Cerebellar nuclear complex (tissue), 1 donor: ENCODE results near the gene MTCH1.

ENCODE experiments used
- DNase-seq, 2 experiments: peaks; one replicate each; lab custom pipeline; 2025; lab: John Stamatoyannopoulos, UW

Gene MTCH1

DNA sequence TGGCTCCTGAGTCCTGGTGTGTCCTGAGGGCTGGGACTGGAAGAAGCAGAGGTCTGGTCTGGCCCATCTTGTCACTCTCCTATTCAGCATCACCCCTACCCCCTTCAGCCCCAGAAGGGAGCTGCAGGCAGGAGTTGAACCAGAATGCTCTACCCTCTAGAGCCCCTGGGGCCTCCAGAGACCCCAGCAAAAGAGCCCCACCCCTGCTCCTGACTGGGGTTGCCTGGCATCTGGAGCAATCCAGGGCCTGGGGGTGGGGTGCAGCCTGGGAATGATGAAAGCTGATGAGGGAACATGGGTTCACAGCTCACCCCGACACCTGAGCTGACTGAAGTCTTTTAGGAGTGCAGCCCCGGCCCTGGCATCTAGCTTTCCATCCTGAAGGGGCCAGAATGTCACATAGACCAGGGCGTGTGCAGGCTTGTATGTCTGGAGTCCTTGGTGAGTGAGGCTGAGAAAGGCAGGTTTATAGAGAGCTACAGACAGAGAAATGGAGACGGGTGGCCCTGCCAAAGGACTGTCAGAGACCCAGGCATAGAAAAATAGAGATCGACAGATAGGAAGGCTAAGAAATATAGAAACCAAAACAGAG, 31.7 kb upstream of the MTCH1 start:
- DNase-seq: no peak

DNA sequence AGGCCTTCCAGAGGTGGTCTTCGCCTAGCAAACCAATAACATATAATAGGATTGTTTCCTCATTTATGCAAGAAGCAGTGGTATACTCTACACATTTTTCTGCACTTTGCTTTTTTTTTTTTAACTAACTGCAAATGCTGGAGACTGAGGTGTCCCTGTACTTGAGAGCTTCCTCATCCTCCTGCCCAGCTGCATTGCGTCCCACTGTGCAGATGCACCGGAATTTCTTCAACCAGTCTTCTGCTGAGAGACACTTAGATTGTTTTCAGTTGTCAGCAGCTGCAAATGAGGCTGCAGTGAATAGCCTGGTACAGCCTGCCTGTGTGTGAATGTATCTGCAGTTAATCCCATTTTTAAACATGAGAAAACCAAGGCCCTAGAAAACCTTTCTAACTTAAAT, 31.0 kb upstream of the MTCH1 start:
- DNase-seq: no peak

- DNase-seq: no peak
These were observed 29.5 kb upstream of the MTCH1 start for GRCh38 chr6:37015532-37015931.

DNA sequence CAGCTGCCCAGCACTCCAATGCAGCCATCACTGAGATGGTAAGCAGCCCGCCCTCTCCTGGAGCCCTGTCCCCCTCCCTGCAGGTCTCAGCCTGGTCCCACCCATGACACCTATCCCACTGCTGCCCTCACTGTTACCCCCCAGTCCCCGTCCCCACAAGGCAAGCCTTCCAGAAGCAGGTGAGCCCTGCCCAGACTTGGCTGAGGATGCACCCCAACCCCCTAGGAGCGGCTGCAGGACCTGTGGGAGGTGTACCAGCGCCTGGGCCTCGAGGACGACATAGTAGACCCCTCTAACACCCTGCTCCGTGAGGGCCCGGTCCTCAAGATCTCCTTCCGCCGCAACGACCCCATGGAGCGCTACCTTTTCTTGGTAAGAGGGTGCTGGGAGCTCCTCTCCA, 28.7 kb upstream of the MTCH1 start:
- DNase-seq: no peak

DNA sequence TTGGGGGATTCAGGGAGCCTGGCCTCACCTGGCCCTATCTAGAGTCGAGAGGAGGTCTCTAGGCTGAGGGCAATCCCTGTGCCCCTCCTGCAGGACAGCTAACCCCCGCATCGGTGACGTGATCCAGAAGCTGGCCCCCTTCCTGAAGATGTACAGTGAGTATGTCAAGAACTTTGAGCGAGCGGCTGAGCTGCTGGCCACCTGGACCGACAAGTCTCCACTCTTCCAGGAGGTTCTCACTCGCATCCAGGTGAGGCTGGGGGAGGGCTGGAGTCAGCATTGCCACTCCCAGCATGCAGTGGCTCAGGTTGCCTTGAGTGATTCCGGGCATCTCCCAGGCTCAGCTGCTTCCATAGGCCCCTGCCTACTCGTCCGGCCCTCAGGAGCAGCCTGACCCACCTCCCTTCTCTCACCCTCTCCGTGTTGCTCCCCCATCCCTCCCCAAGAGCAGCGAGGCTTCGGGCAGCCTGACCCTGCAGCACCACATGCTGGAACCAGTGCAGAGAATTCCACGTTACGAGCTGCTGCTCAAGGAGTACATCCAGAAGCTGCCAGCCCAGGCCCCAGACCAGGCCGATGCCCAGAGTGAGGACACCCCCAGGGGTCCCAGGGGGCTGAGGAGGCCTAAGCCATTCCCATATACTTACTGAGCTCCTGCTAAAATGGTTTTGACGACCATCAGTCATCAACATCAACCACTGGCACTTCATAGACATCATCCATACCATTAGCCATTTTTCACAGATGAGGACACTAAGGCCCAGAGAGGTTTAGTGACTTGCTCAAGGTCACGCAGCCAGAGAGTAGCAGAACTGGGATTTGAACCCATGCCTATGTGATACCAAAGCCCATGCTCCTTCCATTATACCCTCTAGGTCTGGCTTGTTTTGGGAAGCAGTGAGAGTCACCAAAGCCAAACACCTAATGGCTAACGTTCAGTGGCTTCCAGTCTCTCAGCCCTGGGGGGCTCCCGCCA, 27.8 kb upstream of the MTCH1 start:
- no peak for DNase-seq

- no peak for DNase-seq
These were observed 25.8 kb upstream of the MTCH1 start for GRCh38 chr6:37011656-37012378.

DNA sequence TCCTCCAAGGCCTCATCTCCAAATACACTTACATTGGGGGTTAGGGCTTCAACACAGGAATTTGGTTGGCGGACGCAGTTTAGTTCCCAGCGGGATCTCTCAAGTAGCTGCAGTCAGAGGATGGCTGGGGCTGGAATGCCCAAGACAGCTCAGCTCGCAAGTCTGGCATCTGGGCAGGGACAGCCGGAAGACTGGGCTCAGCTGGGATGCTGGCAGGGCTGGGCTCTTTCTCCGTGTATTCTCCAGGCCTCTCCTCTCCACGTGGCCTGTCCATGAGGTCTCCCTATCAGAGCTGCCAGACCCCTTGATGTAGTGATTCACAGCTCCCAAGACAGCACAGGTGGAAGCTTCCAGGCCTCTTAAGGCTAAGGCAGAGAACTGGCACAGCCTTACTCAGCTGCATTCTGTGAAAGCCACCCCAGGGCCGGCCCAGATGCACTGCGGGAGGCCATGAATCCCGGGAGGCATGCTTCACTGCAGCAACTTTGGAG, 24.5 kb upstream of the MTCH1 start:
- no peak for DNase-seq

DNA sequence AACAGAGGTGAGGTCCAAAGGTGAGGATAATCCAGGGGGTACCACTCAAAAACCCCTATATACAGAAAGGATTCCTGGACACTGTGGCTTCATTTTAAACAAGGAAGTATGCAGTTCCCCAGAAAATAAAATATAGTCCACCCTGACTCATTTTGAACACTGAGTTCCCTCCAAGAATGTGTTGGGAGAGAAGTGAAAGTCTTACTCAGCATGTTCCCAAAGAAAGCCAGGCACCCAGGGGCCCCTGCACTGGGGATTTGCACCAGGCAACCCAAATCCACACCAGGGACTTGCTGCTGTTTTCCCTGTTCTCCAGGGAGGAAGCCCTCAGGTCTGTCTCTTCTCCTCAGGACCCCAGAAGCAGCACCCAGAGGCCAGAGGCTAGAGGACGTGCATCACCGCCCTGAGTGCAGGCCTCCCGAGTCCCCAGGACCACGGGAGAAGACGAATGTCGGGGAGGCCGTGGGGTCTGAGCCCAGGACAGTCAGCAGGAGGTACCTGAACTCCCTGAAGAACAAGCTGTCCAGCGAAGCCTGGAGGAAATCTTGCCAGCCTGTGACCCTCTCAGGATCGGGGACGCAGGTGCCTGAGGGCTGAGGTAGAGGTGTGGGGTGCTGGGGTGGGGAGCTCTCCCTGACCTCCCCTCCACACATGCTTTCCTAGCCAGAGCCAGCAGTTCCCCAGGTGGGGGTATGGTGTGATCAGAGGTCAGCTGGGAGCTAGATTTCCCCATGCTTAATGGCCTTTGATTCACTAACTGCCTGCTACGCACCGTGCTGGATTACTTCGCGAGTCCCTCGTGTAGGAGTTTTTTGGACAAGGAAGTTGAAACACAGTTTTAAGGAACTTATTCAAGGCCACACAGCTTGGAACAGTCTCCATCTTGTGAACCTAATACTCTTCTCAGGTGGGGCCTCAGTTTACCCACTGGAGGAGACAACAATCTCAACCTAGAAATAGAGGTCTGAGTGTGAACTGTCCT, 22.8 kb upstream of the MTCH1 start:
- DNase-seq: no peak

DNA sequence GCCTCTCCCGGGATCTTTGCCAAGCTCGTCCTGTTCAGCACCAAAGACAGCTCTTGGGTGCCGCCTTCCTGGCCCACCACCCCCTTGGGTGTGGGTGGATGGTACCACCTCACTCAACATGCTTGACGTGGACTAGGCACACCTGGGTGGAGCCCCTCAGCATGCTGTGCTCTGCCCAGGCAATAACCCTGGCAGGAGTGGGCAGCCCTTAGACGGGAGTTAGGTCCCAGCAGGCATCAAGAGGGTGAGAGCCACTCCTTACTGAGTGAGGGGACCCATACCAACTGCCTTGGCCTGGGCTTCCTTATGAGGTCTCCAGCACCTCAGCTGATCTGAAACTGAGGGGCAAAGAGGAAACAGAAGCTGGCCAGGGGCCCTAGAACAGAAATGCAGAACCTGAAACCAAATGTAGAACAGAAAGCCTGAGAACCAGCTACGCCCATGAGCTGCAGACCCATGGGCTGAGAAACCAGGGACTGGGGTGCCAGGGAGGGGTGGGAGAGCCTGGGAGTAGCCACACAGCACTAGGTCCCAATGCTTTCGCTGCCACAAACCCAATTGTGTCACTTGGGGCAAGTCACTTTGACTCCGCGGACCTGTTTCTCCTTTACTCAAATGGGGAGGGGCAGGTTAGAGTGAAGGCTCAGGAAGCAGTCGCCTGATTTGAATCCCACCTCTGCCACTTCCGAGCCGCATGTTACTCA, 21.5 kb upstream of the MTCH1 start:
- DNase-seq: no peak

DNA sequence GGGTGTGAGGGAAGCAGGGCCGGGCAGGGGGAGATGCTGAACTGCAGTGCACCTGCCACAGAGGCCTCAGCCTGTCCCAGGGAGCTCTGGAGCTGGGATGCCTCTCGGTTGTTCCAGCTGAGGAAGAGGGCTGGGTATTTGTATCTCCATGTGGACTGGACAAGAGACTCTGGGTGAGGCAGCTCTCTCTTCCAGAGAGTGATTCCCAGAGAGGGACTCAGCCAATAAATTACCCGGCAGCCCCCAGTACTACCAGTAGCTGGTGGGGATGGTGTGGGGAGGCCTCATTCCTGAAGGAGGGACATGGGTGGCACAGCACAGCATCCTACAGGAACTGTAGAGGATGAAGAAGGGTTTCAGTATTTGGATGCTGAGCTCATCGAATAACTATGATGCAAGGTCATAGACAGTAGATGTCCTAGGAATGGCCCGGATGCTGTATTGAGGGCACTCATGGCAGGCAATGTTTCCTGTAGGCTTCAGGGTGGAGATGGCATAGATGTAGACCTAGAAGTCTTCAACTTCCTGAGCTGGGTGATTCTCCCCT, 20.9 kb upstream of the MTCH1 start:
- no peak for DNase-seq

- no peak for DNase-seq
These were observed 20.0 kb upstream of the MTCH1 start for GRCh38 chr6:37005827-37006567.

- no peak for DNase-seq
These were observed 19.2 kb upstream of the MTCH1 start, which contains the start of gene FGD2 for GRCh38 chr6:37005061-37005810. TSS of gene FGD2 (plus strand) at chr6:37005655. CDS start at chr6:37005818, 163 bp downstream.

- no peak for DNase-seq
These were observed 18.3 kb upstream of the MTCH1 start for GRCh38 chr6:37004044-37004980.

DNA sequence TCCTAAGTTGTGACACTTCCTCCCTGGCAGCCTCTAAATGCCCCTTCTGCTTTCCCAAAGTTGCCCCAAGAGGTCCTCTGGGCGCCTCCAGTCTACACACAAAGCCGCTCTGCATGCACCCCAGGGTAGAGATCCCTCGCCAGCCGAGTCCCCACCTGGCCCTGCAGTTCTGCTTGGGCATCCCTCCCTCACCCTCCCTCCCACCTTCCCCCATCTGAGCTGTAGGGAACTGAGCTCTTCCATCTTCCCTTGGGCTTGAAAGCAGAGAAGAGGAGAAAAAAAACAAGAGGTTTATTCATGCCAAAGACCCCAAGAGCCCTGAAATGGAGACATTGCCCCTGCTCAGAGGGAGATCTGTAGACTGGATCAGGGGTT, 13.7 kb upstream of the MTCH1 start:
- no peak for DNase-seq

DNA sequence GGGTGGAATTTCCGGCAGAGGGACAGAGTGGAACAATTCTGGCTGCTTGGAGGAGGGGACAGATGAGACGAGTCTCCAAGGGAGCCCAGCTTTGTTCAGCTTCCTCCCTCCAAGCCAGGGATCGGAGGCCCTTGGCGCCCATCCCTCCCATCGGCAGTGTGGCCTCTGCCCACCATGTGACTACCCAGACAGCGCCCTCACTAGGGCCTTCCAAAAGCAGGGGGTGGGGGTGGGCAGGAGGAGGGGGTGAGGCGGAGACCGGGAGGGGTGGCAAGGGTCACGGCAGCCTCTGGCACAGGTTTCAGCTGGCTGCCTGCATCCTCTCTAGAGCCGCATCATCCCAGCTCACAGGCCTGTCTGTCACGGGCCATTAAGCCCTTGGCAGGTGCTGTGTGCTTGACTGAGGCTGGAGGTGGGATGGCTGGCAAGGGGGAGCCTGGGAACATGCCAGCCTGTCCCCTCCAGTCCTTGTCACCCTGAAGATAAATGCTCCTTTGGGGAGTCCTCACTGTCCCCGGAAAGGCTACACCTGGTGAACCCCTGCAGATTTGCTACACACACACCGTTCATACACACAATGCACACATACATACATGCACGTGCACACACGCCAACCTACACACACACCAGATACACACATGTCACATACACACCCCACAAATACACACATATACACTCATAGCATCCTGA, 13.2 kb upstream of the MTCH1 start:
- no peak for DNase-seq

DNA sequence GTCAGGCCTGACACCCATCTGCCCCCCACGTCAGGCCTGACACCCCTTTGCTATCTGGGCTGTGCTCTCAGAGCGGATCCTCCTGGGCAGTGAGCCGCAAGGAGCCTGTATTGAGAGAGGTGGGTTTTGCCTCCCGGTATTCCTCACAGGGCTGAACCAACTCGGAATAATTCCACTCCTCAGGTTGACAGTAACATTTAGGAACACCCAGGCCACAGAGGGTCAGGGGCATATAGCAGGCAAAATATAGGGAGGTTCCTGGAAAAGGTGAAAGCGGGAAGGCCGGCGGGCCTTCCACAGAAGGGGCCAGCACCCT, 12.7 kb upstream of the MTCH1 start:
- no peak for DNase-seq
